CD4-positive, alpha-beta T cell (primary cell): ENCODE measurements around the gene BEGAIN. TPM values are rescaled to one million over a fixed set of nuclear protein-coding genes. Genes with fewer than 3 reads are reported as not detected.

ENCODE experiments used
- ATAC-seq: fragments of 200-7000 bp; cut with Tn5 transposase; one replicate; pipeline ENCODE4 v1.10.0; 2022; ENCODE audit warnings: mild to moderate bottlenecking; ENCODE audit not compliant: poor library complexity
- CTCF ChIA-PET: fragments of 350-600 bp; sonication (Branson Sonifier 250); formaldehyde crosslinking; loops from one replicate; lab custom pipeline; 2021; ENCODE audit warnings: antibody characterized with exemption, inconsistent platforms; lab: Charles Lee
- POLR2A ChIA-PET: fragments of 350-600 bp; sonication (Branson Sonifier 250); formaldehyde crosslinking; loops from one replicate; lab custom pipeline; 2021; ENCODE audit warnings: antibody characterized with exemption, inconsistent platforms; lab: Charles Lee
- DNase-seq, 14 experiments: peaks; one replicate each; pipeline ENCODE4 v3.0.0-alpha.2; 2013 to 2020; ENCODE audit warnings: mixed read lengths in 2 of 14
- H3K27ac ChIP-seq, 2 donors: one replicate each; pipeline versions ENCODE4 v1.5.1 to v1.7.0; 2013; ENCODE audit warnings: low read length in 2 of 2, low read depth in 1 of 2, mild to moderate bottlenecking in 1 of 2
- H3K27me3 ChIP-seq, 2 experiments: 1 replicate in 1 of 2; 2 replicates in 1 of 2; pipeline versions ENCODE4 v1.6.1 to v1.7.0; 2013; ENCODE audit warnings: low read length in 2 of 2, control low read depth in 1 of 2, mild to moderate bottlenecking in 1 of 2, moderate library complexity in 1 of 2; ENCODE audit not compliant: insufficient read depth in 2 of 2, control insufficient read depth in 1 of 2
- H3K36me3 ChIP-seq: one replicate; pipeline ENCODE4 v1.6.1; 2013; ENCODE audit warnings: low read length, control low read depth; ENCODE audit not compliant: insufficient read depth
- H3K4me1 ChIP-seq: one replicate; pipeline ENCODE4 v1.6.1; 2013; ENCODE audit warnings: low read length, control low read depth; ENCODE audit not compliant: insufficient read depth
- H3K4me3 ChIP-seq: one replicate; pipeline ENCODE4 v1.5.1; 2013; ENCODE audit warnings: mild to moderate bottlenecking, low read length, moderate library complexity
- H3K9me3 ChIP-seq, 2 experiments: 1 replicate in 1 of 2; 2 replicates in 1 of 2; pipeline versions ENCODE4 v1.6.1 to v1.7.0; 2013; ENCODE audit warnings: low read length in 2 of 2, mild to moderate bottlenecking in 2 of 2, control low read depth in 1 of 2, moderate library complexity in 1 of 2; ENCODE audit not compliant: control insufficient read depth in 1 of 2, insufficient read depth in 1 of 2
- H3K27ac Mint-ChIP-seq: one replicate; pipeline ENCODE4 v1.8.0; 2020; ENCODE audit warnings: mixed read lengths
- H3K27me3 Mint-ChIP-seq: one replicate; pipeline ENCODE4 v1.8.0; 2021; ENCODE audit warnings: mixed read lengths
- H3K36me3 Mint-ChIP-seq: one replicate; pipeline ENCODE4 v1.8.0; 2021; ENCODE audit warnings: low read depth, mixed read lengths
- H3K4me1 Mint-ChIP-seq: one replicate; pipeline ENCODE4 v1.8.0; 2021; ENCODE audit warnings: low read depth, mixed read lengths
- H3K4me3 Mint-ChIP-seq: one replicate; pipeline ENCODE4 v1.8.0; 2020; ENCODE audit warnings: mild to moderate bottlenecking, mixed read lengths
- H3K9me3 Mint-ChIP-seq: one replicate; pipeline ENCODE4 v1.8.0; 2020; ENCODE audit warnings: mixed read lengths
- CTCF ChIP-seq: fragments of 200-600 bp; IDR thresholded peaks from one replicate; pipeline ENCODE4 v1.8.0; 2022; ENCODE audit warnings: antibody characterized with exemption, mild to moderate bottlenecking
- intact Hi-C, 2 experiments: fragments of 100-400 bp; cut with DNase I in 1 of 2; cut with micrococcal nuclease in 1 of 2; formaldehyde crosslinking; loops; one replicate each; pipeline versions ENCODE4 v1.15.1 to v1.9.0; 2023 to 2025; cut with DNase I, micrococcal nuclease
- total RNA-seq, 174 experiments: library from RNA in 2 of 174; stranded (reverse) in 2 of 174; gene quantifications; one replicate each; pipeline ENCODE4 v1.2.3 and lab custom pipeline; 2021 to 2026

BEGAIN gene
- total RNA-seq, 2 experiments from 2014 or later: 1.5 to 2.0 TPM

GRCh38 chr14:100567009-100567876 lies 20.0 kb downstream of the BEGAIN start:
- ChIA-PET POLR2A (no interaction called here), CTCF (no interaction called here)
- intact Hi-C loops: no loop called here
- no peaks in the 10 kb centered on the region for H3K36me3 ChIP-seq
- Mint-ChIP-seq H3K27ac (no peak overlapping the region), H3K27me3 (peaks cover 64% of the 10 kb centered on the region), H3K4me3 (no peak overlapping the region), H3K4me1 (no peaks in the 10 kb centered on the region), H3K9me3 (no peaks in the 10 kb centered on the region), H3K36me3 (no peaks in the 10 kb centered on the region)
- H3K4me3 ChIP-seq: peak overlapping the region; percentile 48
- peaks cover 36 to 41% of the 10 kb centered on the region in 2 experiments for H3K27me3 ChIP-seq
- DNase-seq (peak in 2 of 14 experiments; percentile 58 to 63), ATAC-seq (no peak)
- H3K27ac ChIP-seq: no peak overlapping the region
- H3K4me1 ChIP-seq: peaks cover 20% of the 10 kb centered on the region
- no peak for TF ChIP-seq CTCF
- peaks cover 0 to 18% of the 10 kb centered on the region in 2 experiments for H3K9me3 ChIP-seq

- Histone ChIP-seq H3K27me3 (peaks cover 35 to 41% of the 10 kb centered on the region in 2 experiments), H3K4me1 (peaks cover 20% of the 10 kb centered on the region), H3K4me3 (peak overlapping the region; percentile 48), H3K36me3 (no peaks in the 10 kb centered on the region), H3K9me3 (peaks cover 0 to 18% of the 10 kb centered on the region in 2 experiments), H3K27ac (no peak overlapping the region)
- Mint-ChIP-seq H3K27me3 (peaks cover 58% of the 10 kb centered on the region), H3K27ac (no peak overlapping the region), H3K4me1 (no peaks in the 10 kb centered on the region), H3K36me3 (no peaks in the 10 kb centered on the region), H3K9me3 (no peaks in the 10 kb centered on the region), H3K4me3 (no peak overlapping the region)
- ATAC-seq (no peak), DNase-seq (no peak)
- intact Hi-C loops: no loop called here
- TF ChIP-seq CTCF: no peak
- CTCF ChIA-PET: no interaction called here
- POLR2A ChIA-PET: no interaction called here
These were observed 20.6 kb downstream of the BEGAIN start for GRCh38 chr14:100566586-100566985.

GRCh38 chr14:100566119-100566518 lies 21.1 kb downstream of the BEGAIN start:
- no peak for ATAC-seq
- peaks cover 0 to 18% of the 10 kb centered on the region in 2 experiments for H3K9me3 ChIP-seq
- intact Hi-C loops: no loop called here
- no peak overlapping the region for H3K4me3 ChIP-seq
- H3K27me3 Mint-ChIP-seq: peaks cover 53% of the 10 kb centered on the region
- no peaks in the 10 kb centered on the region for H3K36me3 ChIP-seq
- H3K4me3 Mint-ChIP-seq: peak overlapping the region; percentile 62
- H3K36me3 Mint-ChIP-seq: no peaks in the 10 kb centered on the region
- POLR2A ChIA-PET: no interaction called here
- peaks cover 33 to 41% of the 10 kb centered on the region in 2 experiments for H3K27me3 ChIP-seq
- no peak overlapping the region for H3K27ac ChIP-seq
- no peak overlapping the region for H3K27ac Mint-ChIP-seq
- DNase-seq: no peak
- no peaks in the 10 kb centered on the region for H3K9me3 Mint-ChIP-seq
- peaks cover 20% of the 10 kb centered on the region for H3K4me1 ChIP-seq
- no peaks in the 10 kb centered on the region for H3K4me1 Mint-ChIP-seq
- CTCF ChIA-PET: no interaction called here
- no peak for TF ChIP-seq CTCF
